T-helper 22 cell (primary cell): ENCODE results near the gene PRDM16.
"Not testable (repeated sequence)": the region's sequence is repeated elsewhere in the genome, so short reads cannot be mapped to it uniquely, and the experiment has no call there.

Experiments used
- DNase-seq: peaks from one replicate; pipeline ENCODE4 v3.0.0-alpha.2; 2020; ENCODE audit warnings: low read depth

The PRDM16 gene

DNA sequence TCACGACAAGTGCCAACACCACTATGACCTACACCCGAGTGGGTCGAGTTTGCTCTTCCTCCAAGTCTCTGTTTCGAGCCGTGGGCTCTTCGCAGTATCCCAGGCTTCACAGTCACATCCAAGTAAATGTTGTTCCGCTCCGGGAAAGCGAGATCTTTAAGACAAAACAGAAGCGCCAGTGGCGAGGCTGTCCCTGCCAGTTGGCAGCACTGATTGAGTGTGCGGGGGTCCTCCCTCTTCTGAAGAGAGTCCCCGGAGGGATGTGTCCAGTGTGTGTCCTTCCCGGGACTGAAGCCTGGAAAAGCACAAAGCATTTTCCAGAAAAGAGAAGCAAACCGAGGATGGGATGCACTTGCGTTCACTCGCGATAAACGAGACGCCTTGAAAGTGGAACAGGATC lies 158.9 kb downstream of the PRDM16 start:
- no peak for DNase-seq

GRCh38 chr1:3229081-3229725 lies 160.2 kb downstream of the PRDM16 start:
- DNase-seq: no peak

- DNase-seq: no peak
Measured at GRCh38 chr1:3230553-3230952, 161.6 kb downstream of the PRDM16 start.

DNA sequence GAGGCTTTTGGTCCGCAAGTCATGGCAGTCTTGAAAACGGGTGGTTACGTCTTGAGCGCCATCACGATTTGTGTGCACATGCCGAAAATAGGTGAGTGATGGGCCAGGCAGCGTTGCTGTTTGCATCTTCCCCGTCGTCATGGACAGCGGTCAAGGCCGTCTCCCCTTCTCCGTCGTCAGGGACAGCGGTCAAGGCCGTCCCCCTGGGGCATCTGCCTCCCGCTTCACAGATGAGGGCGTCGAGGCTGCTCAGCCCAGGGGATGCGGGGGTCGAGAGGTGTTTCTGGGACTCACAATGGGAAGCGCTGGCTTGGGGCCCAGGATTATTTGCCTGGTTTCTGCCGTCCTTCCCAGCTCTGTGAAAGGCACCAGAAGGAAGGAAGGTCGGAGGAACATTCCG lies 162.2 kb downstream of the PRDM16 start:
- DNase-seq: no peak

- DNase-seq: no peak
Measured at GRCh38 chr1:3231826-3232225, 162.8 kb downstream of the PRDM16 start.

DNA sequence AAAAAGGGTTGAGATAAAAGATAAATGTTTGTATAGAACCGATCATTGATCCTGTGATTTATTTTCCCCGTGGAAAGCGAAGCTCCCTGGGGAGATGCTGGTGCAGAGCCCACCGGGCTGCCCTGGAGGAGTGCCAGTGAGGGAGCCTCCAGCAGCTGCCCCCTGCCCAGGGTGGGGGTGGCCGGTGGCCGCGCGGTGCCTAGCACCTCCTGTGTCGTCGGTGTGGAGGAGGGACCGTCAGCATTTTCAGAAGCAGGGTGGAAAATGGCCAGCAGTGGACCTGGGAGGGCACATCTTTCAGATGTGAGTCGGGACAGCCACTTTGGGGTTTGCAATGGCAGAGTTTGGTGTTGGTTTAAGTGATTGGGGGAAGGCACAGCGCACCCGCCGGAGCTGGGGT lies 164.0 kb downstream of the PRDM16 start:
- DNase-seq: no peak

DNA sequence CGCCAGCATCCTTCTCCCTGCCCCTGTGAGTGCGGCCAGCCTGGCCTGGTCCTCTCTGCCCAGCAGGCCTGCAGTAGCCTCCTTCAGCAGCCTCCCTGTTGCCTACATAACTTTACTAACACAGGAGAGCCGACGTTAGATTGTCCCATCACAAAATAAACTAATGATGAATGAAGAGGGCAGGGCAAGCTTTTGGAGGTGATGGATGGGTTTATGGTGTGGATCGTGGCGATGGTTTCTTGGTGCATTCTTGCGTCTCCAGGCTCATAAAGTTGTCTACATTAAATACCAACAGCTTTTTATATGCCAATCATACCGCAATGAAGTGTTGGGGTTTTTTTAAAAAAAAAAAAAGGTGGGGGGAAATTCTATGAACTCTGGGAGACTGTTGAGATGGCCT lies 164.5 kb downstream of the PRDM16 start:
- DNase-seq: no peak

- DNase-seq: no peak
Measured at GRCh38 chr1:3234281-3234680, 165.3 kb downstream of the PRDM16 start.

DNA sequence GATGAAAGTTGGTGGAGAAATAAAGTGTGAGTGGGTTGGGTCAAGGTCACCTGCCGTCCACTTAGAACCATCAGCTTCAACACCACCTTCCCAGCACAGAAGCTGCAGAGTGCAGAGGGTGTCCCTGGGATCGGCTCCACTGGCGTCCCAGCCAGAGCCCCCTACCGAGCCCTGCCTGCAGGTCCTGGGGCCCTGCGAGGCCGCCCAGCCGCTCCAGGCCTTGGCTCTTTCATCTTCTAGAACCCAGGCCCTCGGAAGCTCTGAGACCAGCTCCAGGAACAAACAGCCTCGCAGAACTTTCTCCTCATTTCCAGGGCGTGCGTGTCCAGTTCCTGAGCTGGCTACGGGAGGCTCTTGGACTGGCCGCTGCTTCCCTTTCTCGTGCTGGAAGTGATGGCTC lies 166.0 kb downstream of the PRDM16 start:
- no peak for DNase-seq

GRCh38 chr1:3235496-3235895 lies 166.5 kb downstream of the PRDM16 start:
- no peak for DNase-seq

DNA sequence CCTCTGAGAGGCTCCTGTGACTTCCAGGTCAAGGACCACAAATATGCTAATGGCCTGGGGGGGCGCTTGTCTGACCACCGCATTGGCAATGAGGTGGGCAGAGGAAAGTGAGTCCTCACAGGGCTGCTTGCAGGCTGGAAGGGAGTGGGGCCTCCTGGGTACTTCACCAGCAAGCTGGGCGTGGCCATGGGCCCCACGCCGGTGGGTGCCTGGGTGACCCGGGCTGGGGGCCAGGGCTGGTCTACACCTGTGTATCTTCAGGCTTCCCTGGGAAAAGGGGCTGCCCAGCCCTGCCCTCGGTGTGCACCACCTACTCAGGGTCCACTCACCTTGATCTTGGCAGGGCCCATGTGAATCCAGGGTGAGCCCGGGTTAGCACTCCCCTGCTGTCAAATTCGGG lies 167.4 kb downstream of the PRDM16 start:
- DNase-seq: no peak

DNA sequence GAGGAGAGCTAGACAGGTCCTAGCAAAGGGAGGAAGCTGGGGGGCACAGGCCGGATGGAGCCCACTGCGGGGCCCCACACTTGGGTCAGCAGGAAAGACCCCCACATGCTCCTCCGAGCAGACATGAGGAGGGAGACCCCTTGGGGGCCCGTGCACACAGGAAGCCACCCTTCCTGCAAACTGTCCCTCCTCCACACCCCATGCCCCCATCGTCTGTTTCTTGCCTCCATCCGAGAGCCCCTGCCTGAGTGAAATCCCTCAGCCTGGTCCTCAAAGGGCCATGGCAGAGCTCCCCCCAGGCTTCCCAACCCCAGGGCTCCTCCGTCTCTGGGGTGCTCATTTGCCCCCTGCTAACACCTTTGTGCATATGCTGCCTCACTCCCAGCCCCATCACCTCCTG lies 168.0 kb downstream of the PRDM16 start:
- no peak for DNase-seq

DNA sequence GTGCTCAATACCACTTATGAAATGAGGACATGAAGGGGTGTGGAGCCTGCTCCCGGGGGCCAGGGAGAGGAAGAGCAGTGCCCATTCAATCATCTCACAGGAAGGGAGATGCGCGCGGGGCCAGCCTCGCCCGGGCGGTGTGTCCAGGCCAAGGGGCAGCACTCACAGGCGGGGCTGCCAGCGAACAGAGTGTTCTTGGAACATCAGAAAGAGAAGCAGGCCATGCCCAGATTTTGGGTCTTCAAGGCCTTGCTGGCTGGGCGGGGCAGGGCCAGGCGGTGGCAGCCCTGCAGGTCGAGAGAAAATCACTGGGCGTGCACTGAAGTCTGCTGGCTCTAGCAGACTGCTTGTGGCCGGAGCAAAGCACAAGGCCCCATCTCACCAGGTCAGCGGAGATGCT lies 168.6 kb downstream of the PRDM16 start:
- DNase-seq: no peak

- DNase-seq: no peak
Measured at GRCh38 chr1:3237994-3238702, 169.1 kb downstream of the PRDM16 start.

DNA sequence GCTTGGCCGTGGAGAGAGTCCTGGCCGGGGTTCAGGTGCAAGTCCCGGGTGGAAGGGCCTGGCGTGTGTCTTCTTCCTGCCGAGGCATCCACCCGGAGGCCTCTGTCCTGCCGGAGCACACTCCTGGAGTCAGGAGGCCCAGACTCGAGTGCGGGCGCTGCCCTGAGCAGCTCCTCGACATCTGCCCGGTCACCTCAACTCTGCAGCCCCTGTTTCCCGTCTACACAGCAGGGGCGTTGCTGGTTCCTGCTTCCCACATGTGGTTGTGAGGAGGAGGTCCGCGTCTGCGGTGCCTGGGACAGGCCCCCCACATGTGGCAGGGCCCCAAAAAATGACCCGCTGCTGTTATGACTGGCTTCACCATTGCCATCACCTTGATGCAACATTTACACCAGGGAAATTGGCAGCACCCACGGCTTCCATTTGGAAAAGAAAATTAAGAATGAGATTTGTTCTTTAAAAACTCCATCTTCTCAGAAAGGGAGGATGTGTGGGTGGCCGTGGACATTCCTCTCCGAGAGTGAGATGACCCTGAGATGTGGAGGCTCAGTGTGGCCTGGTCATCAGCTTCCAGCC lies 169.8 kb downstream of the PRDM16 start:
- DNase-seq: no peak

GRCh38 chr1:3239991-3240390 lies 171.0 kb downstream of the PRDM16 start:
- not testable (repeated sequence) for DNase-seq

DNA sequence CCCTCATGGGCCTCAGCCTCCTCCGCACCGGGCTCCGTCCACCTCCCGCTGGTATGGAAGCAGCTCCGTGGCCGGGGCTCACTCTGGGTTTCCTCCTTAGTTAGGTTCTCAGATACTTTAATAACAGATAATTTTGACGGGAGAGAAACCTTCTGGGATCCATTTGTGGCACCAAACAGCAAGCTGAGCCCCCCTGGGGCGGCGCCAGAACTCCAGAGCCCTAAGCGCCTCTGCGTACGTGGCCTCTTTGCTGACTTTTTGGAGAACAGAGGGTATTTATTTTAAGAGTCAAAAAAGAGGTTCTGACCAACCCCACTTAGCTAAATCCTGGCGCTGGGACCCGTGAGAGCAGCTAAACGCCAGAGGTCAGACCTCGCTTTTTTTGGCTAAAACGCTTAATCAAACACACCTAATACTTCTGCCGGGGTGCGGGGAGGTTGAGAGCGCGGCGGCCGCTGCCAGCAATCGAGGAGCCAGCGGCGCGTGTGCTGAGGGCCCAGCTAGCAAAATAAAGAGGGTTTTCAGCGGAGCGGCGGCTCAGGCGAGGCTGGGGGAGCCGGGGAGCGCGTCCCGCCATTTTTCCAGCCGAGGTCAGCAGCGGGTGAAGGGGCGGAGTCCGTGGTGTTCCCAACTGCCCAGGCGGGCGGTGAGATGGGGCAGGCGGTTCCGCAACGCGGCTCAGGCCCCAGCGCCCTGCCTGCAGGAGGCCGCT lies 171.7 kb downstream of the PRDM16 start:
- no peak for DNase-seq

DNA sequence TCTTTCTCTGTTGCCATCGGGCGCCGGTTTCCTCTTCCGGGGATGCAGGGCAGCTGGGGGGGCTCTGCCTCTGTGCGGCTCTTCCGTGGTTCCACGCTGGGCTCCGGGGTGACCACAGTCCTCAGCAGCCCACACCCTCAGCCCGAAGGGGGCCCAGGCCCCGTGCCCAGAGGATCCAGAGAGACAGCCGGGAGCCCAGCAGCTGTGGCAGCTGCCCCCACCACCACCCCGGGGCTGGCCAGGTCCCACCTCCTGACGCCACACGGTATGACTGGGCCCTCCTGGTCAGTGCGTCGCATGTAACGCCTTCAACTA lies 172.2 kb downstream of the PRDM16 start:
- DNase-seq: no peak

DNA sequence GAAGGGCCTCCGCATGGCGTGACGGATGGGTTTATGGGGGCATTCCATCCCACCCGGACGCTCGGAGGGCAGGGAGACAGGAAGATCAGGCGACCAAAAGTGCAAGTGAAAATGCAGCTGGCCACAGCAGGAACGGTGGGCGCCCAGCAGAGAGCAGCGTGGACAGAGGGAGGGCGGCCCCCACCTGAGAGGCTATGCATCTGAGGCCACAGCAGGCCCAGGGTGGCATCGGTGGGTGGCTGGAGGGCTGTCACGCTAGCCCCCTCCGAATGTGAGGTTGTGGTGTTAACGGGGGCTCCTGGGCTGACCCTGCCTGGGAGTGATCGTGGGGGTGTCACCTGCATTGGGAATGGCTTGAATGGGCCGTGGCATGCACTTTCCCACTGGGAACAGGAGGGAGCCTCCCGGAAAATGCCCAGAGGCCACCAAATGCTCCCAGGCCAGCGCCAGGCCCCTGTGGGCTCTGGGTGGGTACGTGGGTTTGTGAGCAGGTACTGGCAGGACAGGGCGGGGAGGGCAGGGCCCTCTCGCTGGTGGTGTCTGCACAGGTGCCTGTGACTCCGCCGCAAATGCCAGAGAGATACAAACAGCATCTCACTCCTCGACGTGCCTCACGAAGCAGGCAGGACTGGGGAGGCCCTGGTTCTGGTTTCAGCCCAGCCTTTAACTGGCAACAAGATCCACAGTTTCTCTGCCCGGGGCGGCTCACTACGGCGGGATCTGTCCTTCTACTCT lies 172.8 kb downstream of the PRDM16 start:
- DNase-seq: no peak

GRCh38 chr1:3242408-3243260 lies 173.6 kb downstream of the PRDM16 start:
- no peak for DNase-seq

DNA sequence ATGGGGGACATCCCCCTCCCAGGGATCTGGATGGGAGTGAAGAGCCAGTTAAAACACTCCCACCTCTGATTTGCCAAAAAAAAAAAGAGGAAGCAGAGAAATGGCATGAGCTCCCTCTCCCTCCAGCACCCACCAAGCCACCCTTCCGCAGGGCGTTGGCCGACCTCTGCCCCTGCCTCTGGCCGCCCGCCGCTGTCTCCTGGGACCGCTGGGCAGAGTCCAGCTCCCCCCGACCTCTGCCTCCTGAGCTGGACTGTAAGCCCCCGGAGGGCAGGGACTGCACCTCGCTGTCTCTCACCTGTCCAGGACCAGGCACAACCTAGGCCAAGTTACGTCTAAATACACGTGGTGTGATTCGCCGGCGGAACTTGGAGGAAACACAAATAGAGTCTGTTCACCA lies 174.3 kb downstream of the PRDM16 start:
- DNase-seq: no peak
